Measurements from ENCODE around the gene NIPBL.

NIPBL gene

DNA sequence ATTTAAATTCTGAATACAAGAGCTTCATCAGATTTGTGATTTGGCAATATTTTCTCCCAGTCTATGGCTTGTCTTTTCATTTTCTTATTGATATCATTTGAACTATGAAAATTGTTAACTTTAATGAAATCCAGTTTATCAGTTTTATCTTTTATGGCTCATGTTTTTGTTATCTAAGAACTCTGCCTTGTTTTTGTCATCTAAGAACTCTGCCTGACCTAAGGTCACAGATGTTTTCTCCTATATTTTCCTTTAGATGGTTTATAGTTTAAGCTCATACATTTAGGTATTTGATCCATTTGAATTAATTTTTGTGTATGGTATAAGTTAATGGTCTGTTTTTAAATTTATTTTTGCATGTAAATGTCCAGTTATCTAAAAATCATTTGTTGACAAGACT, 52.9 kb downstream of the NIPBL start:
- Histone ChIP-seq H3K9me3 (peaks cover 31% of the 10 kb centered on the region), H3K9ac (no peak overlapping the region), H3K4me2 (no peak overlapping the region), H3K4me1 (no peaks in the 10 kb centered on the region), H3K27me3 (no peaks in the 10 kb centered on the region), H4K20me1 (peaks cover 97% of the 10 kb centered on the region), H3K27ac (no peak overlapping the region), H3K4me3 (no peak overlapping the region), H3K36me3 (peaks cover 20% of the 10 kb centered on the region)
- no peak for TF ChIP-seq Cebpa-rat (IDR thresholded peaks at IDR 0.05)

DNA sequence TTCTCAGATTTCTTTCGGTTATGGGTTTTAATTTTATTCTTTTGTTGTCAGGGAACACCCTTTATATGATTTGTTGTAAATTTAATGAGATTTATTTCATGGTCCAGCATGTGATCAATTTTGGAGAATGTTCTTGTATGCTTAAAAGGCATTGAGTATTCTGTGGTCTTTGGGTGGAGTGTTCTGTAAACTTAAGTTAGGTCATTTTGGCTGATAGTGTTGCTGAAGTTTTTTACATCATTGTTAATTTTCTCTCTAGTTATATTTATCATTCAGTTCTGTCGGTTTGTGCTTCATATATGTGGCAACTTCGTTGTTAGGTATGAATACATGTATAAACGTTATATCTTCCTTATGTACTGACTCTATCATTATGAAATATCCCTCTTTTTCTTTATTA, 55.5 kb downstream of the NIPBL start:
- no peak overlapping the region for H3K9ac ChIP-seq
- H3K36me3 ChIP-seq, result peaks cover 4% of the 10 kb centered on the region; the same call in 1 of the 2 replicates
- no peak overlapping the region for H3K4me3 ChIP-seq
- H3K27me3 ChIP-seq, result no peaks in the 10 kb centered on the region
- no peak overlapping the region for H3K4me2 ChIP-seq
- H3K27ac ChIP-seq, result no peak overlapping the region
- H4K20me1 ChIP-seq, result peaks cover 97% of the 10 kb centered on the region
- peaks cover 19% of the 10 kb centered on the region for H3K9me3 ChIP-seq
- H3K4me1 ChIP-seq, result no peaks in the 10 kb centered on the region
- no peak for TF ChIP-seq Cebpa-rat (IDR thresholded peaks at IDR 0.05)

DNA sequence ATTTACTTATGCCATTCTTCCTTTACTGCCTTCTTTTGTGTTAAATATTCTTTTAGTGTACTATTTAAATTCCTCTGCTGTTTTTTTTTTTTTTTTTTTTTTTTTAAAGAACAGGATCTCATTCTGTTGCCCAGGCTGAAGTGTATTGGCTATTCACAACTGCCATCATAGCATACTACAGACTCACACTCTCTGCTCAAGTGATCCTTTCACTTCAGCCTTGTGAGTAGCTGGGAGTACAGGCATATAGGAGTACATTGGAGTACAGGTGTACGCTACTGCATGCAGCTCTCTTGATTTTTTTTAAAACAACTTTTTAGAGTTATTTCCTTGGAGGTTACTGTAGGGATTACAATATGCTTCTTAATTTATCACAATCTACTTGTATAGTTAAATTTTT, 56.1 kb downstream of the NIPBL start:
- no peak overlapping the region for H3K27ac ChIP-seq
- H3K9ac ChIP-seq, result no peak overlapping the region
- H3K9me3 ChIP-seq, result peaks cover 16% of the 10 kb centered on the region
- peaks cover 97% of the 10 kb centered on the region for H4K20me1 ChIP-seq
- H3K4me1 ChIP-seq, result no peaks in the 10 kb centered on the region
- no peak overlapping the region for H3K4me2 ChIP-seq
- H3K27me3 ChIP-seq, result no peaks in the 10 kb centered on the region
- no peak for TF ChIP-seq Cebpa-rat (IDR thresholded peaks at IDR 0.05)
- H3K36me3 ChIP-seq, result peaks cover 4% of the 10 kb centered on the region; the same call in 1 of the 2 replicates
- H3K4me3 ChIP-seq, result no peak overlapping the region

DNA sequence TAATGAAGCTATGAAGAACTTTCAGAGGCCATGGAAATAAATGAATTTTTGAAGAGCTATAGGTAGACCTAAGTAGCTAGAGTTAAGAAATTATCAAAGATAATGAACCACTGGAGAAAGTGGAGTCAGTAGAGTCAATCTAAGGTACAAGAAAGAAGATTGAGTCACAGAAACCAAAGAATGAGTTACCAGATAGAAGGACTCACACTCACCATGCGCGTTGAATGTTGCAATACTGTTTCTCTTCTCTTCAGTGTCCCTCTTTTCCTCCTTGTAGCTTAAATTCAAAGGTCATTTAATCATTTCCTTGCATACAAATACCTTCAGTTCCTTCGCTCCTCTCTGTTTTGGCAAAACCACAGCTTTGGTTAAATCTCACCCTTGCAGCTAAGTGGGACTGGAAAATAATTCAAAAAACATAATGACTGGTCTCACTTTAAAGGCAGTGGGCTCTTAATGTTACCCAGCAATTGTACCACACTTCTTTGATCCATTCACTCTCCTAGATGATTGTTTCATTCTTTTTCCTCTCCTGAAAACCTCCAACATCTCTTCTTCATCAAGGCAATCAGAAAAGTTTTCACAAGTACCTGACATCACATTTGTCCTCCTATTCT, 58.3 kb downstream of the NIPBL start:
- Histone ChIP-seq H3K9me3 (peaks cover 14% of the 10 kb centered on the region), H4K20me1 (peaks cover 97% of the 10 kb centered on the region), H3K4me2 (no peak overlapping the region), H3K9ac (no peak overlapping the region), H3K4me3 (no peak overlapping the region), H3K27ac (no peak overlapping the region), H3K4me1 (no peaks in the 10 kb centered on the region), H3K36me3 (peaks cover 9% of the 10 kb centered on the region; the same call in 1 of the 2 replicates), H3K27me3 (no peaks in the 10 kb centered on the region)
- TF ChIP-seq Cebpa-rat (IDR thresholded peaks at IDR 0.05), result no peak

DNA sequence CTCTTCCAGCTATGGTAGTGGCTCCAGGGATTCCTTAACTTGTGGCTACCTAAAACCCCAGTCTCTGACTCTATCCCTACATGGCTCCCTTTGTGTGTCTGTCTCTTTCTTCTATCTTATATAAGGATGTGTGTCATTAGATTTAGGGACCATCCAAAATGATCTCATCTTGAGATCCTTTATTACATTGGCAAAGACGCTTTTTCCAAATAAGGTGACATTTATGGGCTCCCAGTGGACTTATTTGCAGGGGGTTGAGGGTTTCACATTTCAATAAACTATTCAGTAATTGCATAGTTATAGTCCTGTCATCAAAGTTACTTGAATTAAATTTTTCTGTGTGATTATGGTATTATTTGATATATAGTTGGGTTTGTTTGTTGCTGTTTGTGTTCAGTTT, 59.2 kb downstream of the NIPBL start:
- TF ChIP-seq Cebpa-rat (IDR thresholded peaks at IDR 0.05), result no peak
- no peak overlapping the region for H3K27ac ChIP-seq
- H4K20me1 ChIP-seq, result peaks cover 97% of the 10 kb centered on the region
- no peak overlapping the region for H3K4me3 ChIP-seq
- H3K36me3 ChIP-seq, result peaks cover 9% of the 10 kb centered on the region; the same call in 1 of the 2 replicates
- H3K4me2 ChIP-seq, result no peak overlapping the region
- no peaks in the 10 kb centered on the region for H3K4me1 ChIP-seq
- H3K9ac ChIP-seq, result no peak overlapping the region
- no peaks in the 10 kb centered on the region for H3K27me3 ChIP-seq
- H3K9me3 ChIP-seq, result peaks cover 13% of the 10 kb centered on the region

DNA sequence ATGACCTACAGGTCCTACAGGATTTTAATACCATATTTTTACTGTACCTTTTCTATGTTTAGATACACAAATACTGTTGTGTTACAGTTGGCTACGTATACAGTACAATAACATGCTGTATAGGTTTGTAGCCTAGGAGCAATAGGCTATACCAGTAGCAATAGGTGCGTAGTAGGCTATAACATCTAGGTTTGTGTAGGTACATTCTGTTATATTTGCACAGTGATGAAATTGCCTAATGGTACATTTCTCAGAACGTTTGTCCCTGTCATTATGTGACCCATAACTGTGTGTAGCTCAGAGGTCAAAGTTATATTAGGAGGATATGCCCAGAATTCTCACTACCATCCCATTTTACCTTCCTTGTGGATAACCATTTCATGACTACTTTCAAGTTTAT, 59.7 kb downstream of the NIPBL start:
- no peak overlapping the region for H3K9ac ChIP-seq
- no peak overlapping the region for H3K4me2 ChIP-seq
- peaks cover 97% of the 10 kb centered on the region for H4K20me1 ChIP-seq
- no peak for TF ChIP-seq Cebpa-rat (IDR thresholded peaks at IDR 0.05)
- H3K36me3 ChIP-seq, result peaks cover 7% of the 10 kb centered on the region; the same call in 1 of the 2 replicates
- no peak overlapping the region for H3K4me3 ChIP-seq
- no peaks in the 10 kb centered on the region for H3K27me3 ChIP-seq
- H3K9me3 ChIP-seq, result peaks cover 8% of the 10 kb centered on the region
- no peak overlapping the region for H3K27ac ChIP-seq
- no peaks in the 10 kb centered on the region for H3K4me1 ChIP-seq

DNA sequence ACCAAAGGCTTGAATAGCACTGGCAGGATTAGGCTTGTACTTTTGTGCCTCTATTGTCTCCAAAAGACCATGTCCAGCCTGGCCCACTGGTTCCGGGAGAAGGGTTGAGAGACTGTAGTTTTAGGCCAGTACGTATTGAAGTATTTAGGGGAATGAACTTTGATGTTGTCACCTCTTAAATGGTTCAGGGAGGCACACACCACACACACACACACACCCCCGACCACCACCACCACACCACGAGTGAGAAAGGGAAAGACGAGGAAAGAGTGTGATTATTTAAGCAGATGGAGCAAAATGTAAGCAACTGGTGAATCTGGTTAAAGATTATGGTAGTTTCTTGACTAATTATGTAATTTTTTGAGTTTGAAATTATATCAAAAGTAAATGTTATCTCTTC, 61.6 kb downstream of the NIPBL start:
- Histone ChIP-seq H3K9ac (no peak overlapping the region), H3K27me3 (no peaks in the 10 kb centered on the region), H3K4me3 (no peak overlapping the region), H3K36me3 (0 out of 2 replicates have a peak, but pooled peaks cover 5% of the 10 kb centered on the region), H3K9me3 (no peaks in the 10 kb centered on the region; the same call in 1 of the 2 replicates), H3K4me1 (no peaks in the 10 kb centered on the region), H4K20me1 (peaks cover 98% of the 10 kb centered on the region), H3K4me2 (no peak overlapping the region), H3K27ac (no peak overlapping the region)
- TF ChIP-seq Cebpa-rat (IDR thresholded peaks at IDR 0.05), result no peak

DNA sequence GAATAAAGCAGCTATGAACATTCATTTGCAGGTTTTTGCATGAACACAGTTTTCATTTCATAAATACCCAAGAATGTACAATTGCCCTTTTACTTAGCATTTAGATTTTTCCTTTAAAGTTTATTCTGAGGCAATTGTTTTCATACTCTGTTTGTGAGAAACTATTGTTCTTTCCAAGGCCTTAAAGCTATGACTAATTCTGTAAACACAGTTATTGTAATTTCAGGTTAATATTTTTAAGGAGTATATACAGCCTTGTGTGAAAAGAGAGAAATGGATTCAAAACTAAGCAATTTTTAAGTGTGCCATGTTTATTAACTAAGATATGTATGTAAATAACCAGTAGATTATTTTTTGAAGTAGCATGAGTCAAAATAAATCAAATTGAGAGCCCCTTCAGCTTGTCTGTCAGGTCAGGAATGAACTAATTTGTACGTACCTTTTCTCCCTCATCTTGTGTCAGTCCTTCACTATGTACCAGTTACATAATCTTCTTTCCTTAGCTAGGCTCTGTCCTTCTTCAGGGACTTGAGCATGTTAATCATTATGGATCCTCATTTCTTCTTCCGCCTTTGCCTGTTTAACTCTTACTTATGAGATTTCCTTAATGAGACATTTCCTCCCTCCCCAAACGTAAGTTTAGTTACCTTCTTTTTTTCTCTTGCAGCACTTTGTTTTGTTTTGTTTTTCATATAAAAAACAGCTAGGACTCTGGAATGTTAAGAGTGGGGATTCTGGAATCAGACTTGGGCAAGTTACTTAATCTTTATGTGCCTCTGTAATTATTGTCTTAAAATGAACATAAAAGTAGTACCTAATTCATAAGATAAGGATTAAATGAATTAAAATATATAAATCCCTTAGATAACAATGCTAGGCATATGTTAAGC, 63.6 kb downstream of the NIPBL start:
- no peak for TF ChIP-seq Cebpa-rat (IDR thresholded peaks at IDR 0.05)
- H3K4me3 ChIP-seq, result no peak overlapping the region
- peaks cover 5% of the 10 kb centered on the region; the same call in 1 of the 2 replicates for H3K4me1 ChIP-seq
- 0 out of 2 replicates have a peak, but pooled peaks cover 5% of the 10 kb centered on the region for H3K36me3 ChIP-seq
- peaks cover 98% of the 10 kb centered on the region for H4K20me1 ChIP-seq
- H3K4me2 ChIP-seq, result no peak overlapping the region
- H3K27me3 ChIP-seq, result no peaks in the 10 kb centered on the region
- H3K9me3 ChIP-seq, result no peaks in the 10 kb centered on the region; the same call in 1 of the 2 replicates
- H3K9ac ChIP-seq, result no peak overlapping the region
- H3K27ac ChIP-seq, result no peak overlapping the region

DNA sequence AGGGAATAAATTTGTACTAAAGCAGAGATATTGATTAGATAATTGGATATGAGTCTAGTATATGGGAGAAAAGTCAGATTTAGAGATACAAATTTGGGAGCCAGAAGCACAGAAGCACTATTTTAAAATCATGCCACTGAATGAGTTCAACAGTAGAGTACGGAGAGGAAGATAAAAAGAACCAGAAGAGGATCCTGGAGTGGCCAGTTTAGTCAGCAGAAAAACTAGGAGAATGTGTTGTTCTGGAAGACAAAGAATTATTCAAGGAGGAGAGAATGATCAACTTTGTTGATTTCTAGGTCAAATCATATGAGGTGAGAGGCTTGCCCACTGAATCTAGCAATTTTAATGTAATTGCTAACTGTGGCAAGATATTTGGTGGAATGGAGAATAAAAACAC, 67.0 kb downstream of the NIPBL start:
- TF ChIP-seq Cebpa-rat (IDR thresholded peaks at IDR 0.05), result no peak
- Histone ChIP-seq H3K4me2 (no peak overlapping the region), H3K27me3 (no peaks in the 10 kb centered on the region), H4K20me1 (peaks cover 98% of the 10 kb centered on the region), H3K9ac (no peak overlapping the region), H3K36me3 (0 out of 2 replicates have a peak, but pooled peaks cover 5% of the 10 kb centered on the region), H3K9me3 (no peaks in the 10 kb centered on the region), H3K27ac (no peak overlapping the region), H3K4me1 (peaks cover 11% of the 10 kb centered on the region), H3K4me3 (no peak overlapping the region)

DNA sequence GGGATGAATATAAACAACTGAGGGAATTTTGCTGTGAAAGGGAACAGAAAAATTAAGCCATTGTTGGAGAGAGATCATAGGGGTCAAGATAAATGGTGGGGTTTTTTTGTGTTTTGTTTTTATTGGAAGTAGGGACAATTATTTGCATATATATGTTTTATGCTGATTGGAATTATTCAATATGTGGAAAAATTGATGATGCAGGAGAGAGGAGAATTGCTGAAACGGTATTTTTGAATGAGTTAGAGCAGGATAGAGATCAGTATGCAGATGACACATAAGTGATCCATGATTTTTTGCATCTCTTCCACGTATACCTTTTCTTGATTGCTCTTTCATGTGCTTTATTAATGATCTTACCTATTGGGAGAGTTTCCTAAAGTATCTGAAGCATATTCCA, 67.5 kb downstream of the NIPBL start:
- H3K27ac ChIP-seq, result no peak overlapping the region
- H3K9ac ChIP-seq, result no peak overlapping the region
- no peak overlapping the region for H3K4me2 ChIP-seq
- H3K27me3 ChIP-seq, result no peaks in the 10 kb centered on the region
- 0 out of 2 replicates have a peak, but pooled peaks cover 2% of the 10 kb centered on the region for H3K36me3 ChIP-seq
- peaks cover 98% of the 10 kb centered on the region for H4K20me1 ChIP-seq
- TF ChIP-seq Cebpa-rat (IDR thresholded peaks at IDR 0.05), result no peak
- H3K4me1 ChIP-seq, result peaks cover 11% of the 10 kb centered on the region
- H3K9me3 ChIP-seq, result no peaks in the 10 kb centered on the region
- H3K4me3 ChIP-seq, result no peak overlapping the region

Data from BLaER1 (cell line).